HFF-Myc (cell line): Measurements from ENCODE around the gene OR4F6.
"Not testable (repeated sequence)": the region's sequence is repeated elsewhere in the genome, so short reads cannot be mapped to it uniquely, and the experiment has no call there.

Experiments used
- DNase-seq: peaks from one replicate; pipeline ENCODE4 v3.0.0-alpha.2; 2011; ENCODE audit warnings: low read depth; ENCODE audit errors: extremely low read depth
- H3K4me3 ChIP-seq: replicated peaks from 2 replicates; pipeline ENCODE4 v1.5.1; 2011; ENCODE audit warnings: low read depth, mild to moderate bottlenecking, control low read depth, low read length
- CTCF ChIP-seq: IDR thresholded peaks from 2 replicates; pipeline ENCODE4 v1.5.1; 2012; ENCODE audit warnings: mild to moderate bottlenecking, low read depth, low read length, control low read depth; ENCODE audit errors: missing control alignments

The OR4F6 gene

GRCh38 chr15:101781928-101782327 lies 21.4 kb upstream of the OR4F6 start:
- no peak for TF ChIP-seq CTCF
- no peak for DNase-seq
- H3K4me3 ChIP-seq, result no peak overlapping the region

GRCh38 chr15:101784644-101785043 lies 18.7 kb upstream of the OR4F6 start:
- no peak for DNase-seq
- no peak overlapping the region for H3K4me3 ChIP-seq
- TF ChIP-seq CTCF, result no peak

- H3K4me3 ChIP-seq, DNase-seq: not testable (repeated sequence)
Observed at GRCh38 chr15:101786422-101786821, 16.9 kb upstream of the OR4F6 start.

GRCh38 chr15:101788001-101788400 lies 15.3 kb upstream of the OR4F6 start:
- not testable (repeated sequence) for DNase-seq, H3K4me3 ChIP-seq

- not testable (repeated sequence) for DNase-seq
Observed at GRCh38 chr15:101788503-101789269, 14.6 kb upstream of the OR4F6 start.

GRCh38 chr15:101790748-101791147 lies 12.6 kb upstream of the OR4F6 start:
- not testable (repeated sequence) for DNase-seq

More at GRCh38 chr15:101788503-101789269, 14.6 kb upstream of the OR4F6 start:
- not testable (repeated sequence) for H3K4me3 ChIP-seq

GRCh38 chr15:101793981-101794380 lies 9.3 kb upstream of the OR4F6 start:
- not testable (repeated sequence) for H3K4me3 ChIP-seq, DNase-seq

More at GRCh38 chr15:101790748-101791147, 12.6 kb upstream of the OR4F6 start:
- H3K4me3 ChIP-seq, result not testable (repeated sequence)

- DNase-seq, result peak; percentile 59
- H3K4me3 ChIP-seq, result no peak overlapping the region
- no peak for TF ChIP-seq CTCF
Observed at GRCh38 chr15:101795455-101795854, 7.9 kb upstream of the OR4F6 start.

GRCh38 chr15:101799665-101800064 lies 3.6 kb upstream of the OR4F6 start:
- DNase-seq, result peak; percentile 35
- TF ChIP-seq CTCF, result no peak
- H3K4me3 ChIP-seq, result no peak overlapping the region
